ENCODE data around the gene MYLK. TPM values are rescaled to one million over a fixed set of nuclear protein-coding genes. Genes with fewer than 3 reads are reported as not detected.
A peak's percentile ranks its signal among the peaks of the same experiment; 100 is the strongest.

MYLK gene
- total RNA-seq, 2 experiments from 2014 or later: 0.22 TPM; not detected in 1

GRCh38 chr3:123584284-123584987 is 299.7 kb downstream of the MYLK start:
- Histone ChIP-seq H3K4me3 (ENCODE audit: low read length) (peak overlapping the region; percentile 79), H3K27me3 (ENCODE audit: control insufficient read depth in 1 of 2, insufficient read depth in 2 of 2, low read length in 2 of 2) (no peaks in the 10 kb centered on the region), H3K36me3 (ENCODE audit: insufficient read depth, low read length) (peaks cover 17% of the 10 kb centered on the region), H3K4me1 (ENCODE audit: insufficient read depth, low read length) (peaks cover 16% of the 10 kb centered on the region), H3K27ac (ENCODE audit: low read depth in 1 of 2, low read length in 2 of 2) (peak overlapping the region in 1 of 2 donors; percentile 84), H3K9me3 (ENCODE audit: control insufficient read depth in 1 of 2, insufficient read depth in 1 of 2, low read length in 2 of 2) (no peaks in the 10 kb centered on the region)
- ATAC-seq (ENCODE audit: poor library complexity) (peak; percentile 18), DNase-seq (peak in 6 of 14 experiments; percentile 4 to 71 (median 30))
- no peaks in the 10 kb centered on the region for H3K27me3 Mint-ChIP-seq
- H3K9me3 Mint-ChIP-seq: no peaks in the 10 kb centered on the region
- ChIA-PET POLR2A (interaction anchor here (0.6 to 3.5 kb wide), 3 partner anchors 383 to 1200 kb away, joined by 3 to 12 read pairs (median 8); partner anchors contain the start of genes FAM162A and SEC22A), CTCF (interaction anchor here (0.9 to 1.4 kb wide), 2 partner anchors 8 to 1200 kb away, joined by 3 read pairs; partner anchors contain the start of gene FAM162A)
- peak overlapping the region; percentile 89 for H3K27ac Mint-ChIP-seq
- TF ChIP-seq, protein P1, sequence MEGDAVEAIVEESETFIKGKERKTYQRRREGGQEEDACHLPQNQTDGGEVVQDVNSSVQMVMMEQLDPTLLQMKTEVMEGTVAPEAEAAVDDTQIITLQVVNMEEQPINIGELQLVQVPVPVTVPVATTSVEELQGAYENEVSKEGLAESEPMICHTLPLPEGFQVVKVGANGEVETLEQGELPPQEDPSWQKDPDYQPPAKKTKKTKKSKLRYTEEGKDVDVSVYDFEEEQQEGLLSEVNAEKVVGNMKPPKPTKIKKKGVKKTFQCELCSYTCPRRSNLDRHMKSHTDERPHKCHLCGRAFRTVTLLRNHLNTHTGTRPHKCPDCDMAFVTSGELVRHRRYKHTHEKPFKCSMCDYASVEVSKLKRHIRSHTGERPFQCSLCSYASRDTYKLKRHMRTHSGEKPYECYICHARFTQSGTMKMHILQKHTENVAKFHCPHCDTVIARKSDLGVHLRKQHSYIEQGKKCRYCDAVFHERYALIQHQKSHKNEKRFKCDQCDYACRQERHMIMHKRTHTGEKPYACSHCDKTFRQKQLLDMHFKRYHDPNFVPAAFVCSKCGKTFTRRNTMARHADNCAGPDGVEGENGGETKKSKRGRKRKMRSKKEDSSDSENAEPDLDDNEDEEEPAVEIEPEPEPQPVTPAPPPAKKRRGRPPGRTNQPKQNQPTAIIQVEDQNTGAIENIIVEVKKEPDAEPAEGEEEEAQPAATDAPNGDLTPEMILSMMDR (IDR thresholded peaks at IDR 0.05): no peak
- intact Hi-C loops (cut with DNase I, micrococcal nuclease): loop anchor here (2.0 to 10.0 kb wide), 9 partner anchors 384 to 1924 kb away; partner anchors contain the start of genes HCLS1 (in 2 of the 2), EAF2 (in 1 of the 2), IQCB1 (in 1 of the 2) and KPNA1 (in 1 of the 2)
- peaks cover 20% of the 10 kb centered on the region for H3K4me1 Mint-ChIP-seq (ENCODE audit: low read depth)
- peak overlapping the region; percentile 95 for H3K4me3 Mint-ChIP-seq
- H3K36me3 Mint-ChIP-seq (ENCODE audit: low read depth): peaks cover 32% of the 10 kb centered on the region

DNA sequence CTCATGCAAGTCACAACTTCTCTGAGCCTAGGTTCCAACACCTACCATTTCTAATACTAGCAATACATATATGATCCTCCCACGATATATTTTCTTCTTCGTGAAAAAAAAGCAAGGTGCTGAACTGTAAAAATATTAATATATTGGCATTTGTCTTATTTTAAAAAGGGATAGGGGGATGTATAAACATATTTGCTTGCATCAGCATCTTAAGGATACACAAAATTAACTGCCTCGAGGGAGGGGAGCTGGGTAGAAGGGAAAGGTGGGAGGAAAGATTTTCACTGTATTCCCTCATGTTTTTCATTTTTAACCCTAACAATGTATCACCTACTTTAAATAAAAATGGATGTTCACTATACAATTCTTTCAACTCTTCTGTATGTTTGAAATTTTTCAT is 300.6 kb downstream of the MYLK start:
- CTCF ChIA-PET: interaction anchor here (1.4 kb wide), 1 partner anchor 1199 kb away, joined by 3 read pairs; the partner anchor contains the start of gene FAM162A
- ATAC-seq (ENCODE audit: poor library complexity) (no peak), DNase-seq (no peak)
- Mint-ChIP-seq H3K9me3 (no peaks in the 10 kb centered on the region), H3K27me3 (no peaks in the 10 kb centered on the region), H3K36me3 (ENCODE audit: low read depth) (peaks cover 30% of the 10 kb centered on the region), H3K27ac (peak overlapping the region; percentile 89), H3K4me1 (ENCODE audit: low read depth) (peaks cover 20% of the 10 kb centered on the region), H3K4me3 (peak overlapping the region; percentile 95)
- intact Hi-C loops (cut with DNase I, micrococcal nuclease): loop anchor here in 1 of 2 experiments (5.0 to 10.0 kb wide), 7 partner anchors 899 to 1919 kb away; partner anchors contain the start of genes EAF2, HCLS1, IQCB1 and KPNA1
- Histone ChIP-seq H3K36me3 (ENCODE audit: insufficient read depth, low read length) (peaks cover 26% of the 10 kb centered on the region), H3K9me3 (ENCODE audit: control insufficient read depth in 1 of 2, insufficient read depth in 1 of 2, low read length in 2 of 2) (no peaks in the 10 kb centered on the region), H3K27me3 (ENCODE audit: control insufficient read depth in 1 of 2, insufficient read depth in 2 of 2, low read length in 2 of 2) (no peaks in the 10 kb centered on the region), H3K27ac (ENCODE audit: low read depth in 1 of 2, low read length in 2 of 2) (no peak overlapping the region), H3K4me3 (ENCODE audit: low read length) (peak overlapping the region; percentile 79), H3K4me1 (ENCODE audit: insufficient read depth, low read length) (peaks cover 16% of the 10 kb centered on the region)
- TF ChIP-seq, protein P1 (IDR thresholded peaks at IDR 0.05): no peak
- POLR2A ChIA-PET: interaction anchor here (3.2 to 3.5 kb wide), 2 partner anchors 382 to 1199 kb away, joined by 8 to 12 read pairs; partner anchors contain the start of genes FAM162A and SEC22A

GRCh38 chr3:123582315-123582714 is 301.8 kb downstream of the MYLK start:
- no peaks in the 10 kb centered on the region for H3K9me3 ChIP-seq (ENCODE audit: control insufficient read depth in 1 of 2, insufficient read depth in 1 of 2, low read length in 2 of 2)
- Mint-ChIP-seq H3K4me1 (ENCODE audit: low read depth) (peaks cover 20% of the 10 kb centered on the region), H3K27me3 (no peaks in the 10 kb centered on the region), H3K27ac (no peak overlapping the region), H3K4me3 (peak overlapping the region; percentile 45), H3K9me3 (no peaks in the 10 kb centered on the region), H3K36me3 (ENCODE audit: low read depth) (peaks cover 39% of the 10 kb centered on the region)
- H3K4me1 ChIP-seq (ENCODE audit: insufficient read depth, low read length): peaks cover 16% of the 10 kb centered on the region
- DNase-seq (no peak), ATAC-seq (ENCODE audit: poor library complexity) (no peak)
- CTCF ChIA-PET: no interaction called here
- TF ChIP-seq, protein P1 (IDR thresholded peaks at IDR 0.05): no peak
- peaks cover 35% of the 10 kb centered on the region for H3K36me3 ChIP-seq (ENCODE audit: insufficient read depth, low read length)
- POLR2A ChIA-PET: interaction anchor here (3.5 kb wide), 1 partner anchor 381 kb away, joined by 12 read pairs; the partner anchor contains the start of gene SEC22A
- H3K27ac ChIP-seq (ENCODE audit: low read depth in 1 of 2, low read length in 2 of 2): no peak overlapping the region
- intact Hi-C loops (cut with DNase I, micrococcal nuclease): loop anchor here in 1 of 2 experiments (5.0 to 10.0 kb wide), 7 partner anchors 898 to 1918 kb away; partner anchors contain the start of genes EAF2, HCLS1, IQCB1 and KPNA1
- H3K4me3 ChIP-seq (ENCODE audit: low read length): no peak overlapping the region
- H3K27me3 ChIP-seq (ENCODE audit: control insufficient read depth in 1 of 2, insufficient read depth in 2 of 2, low read length in 2 of 2): no peaks in the 10 kb centered on the region
